Measurements from ENCODE around the gene AP2M1.

Gene AP2M1

DNA sequence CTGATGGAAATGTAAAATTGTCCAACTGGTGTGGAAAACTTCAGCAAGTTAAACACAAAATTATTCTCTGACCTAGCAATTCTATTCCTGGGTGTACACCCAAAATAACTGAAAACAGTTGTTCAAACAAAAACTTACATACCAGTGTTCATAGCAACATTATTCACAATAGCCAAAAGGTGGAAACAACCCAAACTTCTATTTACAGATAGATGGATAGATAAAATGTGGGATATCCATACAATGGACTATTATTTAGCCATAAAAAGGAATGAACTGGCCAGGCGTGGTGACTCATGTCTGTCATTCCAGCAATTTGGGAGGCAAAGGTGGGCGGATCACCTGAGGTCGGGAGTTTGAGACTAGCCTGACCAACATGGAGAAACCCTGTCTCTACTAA, 47.9 kb downstream of the AP2M1 start:
- H3K4me3 ChIP-seq (ENCODE audit: low read depth, low read length), result no peak overlapping the region
- TF ChIP-seq, protein P1, sequence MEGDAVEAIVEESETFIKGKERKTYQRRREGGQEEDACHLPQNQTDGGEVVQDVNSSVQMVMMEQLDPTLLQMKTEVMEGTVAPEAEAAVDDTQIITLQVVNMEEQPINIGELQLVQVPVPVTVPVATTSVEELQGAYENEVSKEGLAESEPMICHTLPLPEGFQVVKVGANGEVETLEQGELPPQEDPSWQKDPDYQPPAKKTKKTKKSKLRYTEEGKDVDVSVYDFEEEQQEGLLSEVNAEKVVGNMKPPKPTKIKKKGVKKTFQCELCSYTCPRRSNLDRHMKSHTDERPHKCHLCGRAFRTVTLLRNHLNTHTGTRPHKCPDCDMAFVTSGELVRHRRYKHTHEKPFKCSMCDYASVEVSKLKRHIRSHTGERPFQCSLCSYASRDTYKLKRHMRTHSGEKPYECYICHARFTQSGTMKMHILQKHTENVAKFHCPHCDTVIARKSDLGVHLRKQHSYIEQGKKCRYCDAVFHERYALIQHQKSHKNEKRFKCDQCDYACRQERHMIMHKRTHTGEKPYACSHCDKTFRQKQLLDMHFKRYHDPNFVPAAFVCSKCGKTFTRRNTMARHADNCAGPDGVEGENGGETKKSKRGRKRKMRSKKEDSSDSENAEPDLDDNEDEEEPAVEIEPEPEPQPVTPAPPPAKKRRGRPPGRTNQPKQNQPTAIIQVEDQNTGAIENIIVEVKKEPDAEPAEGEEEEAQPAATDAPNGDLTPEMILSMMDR (IDR thresholded peaks at IDR 0.05; ENCODE audit: control insufficient read depth, extremely low read depth, insufficient read depth), result no peak
- no peak for DNase-seq (ENCODE audit: low read depth)

DNA sequence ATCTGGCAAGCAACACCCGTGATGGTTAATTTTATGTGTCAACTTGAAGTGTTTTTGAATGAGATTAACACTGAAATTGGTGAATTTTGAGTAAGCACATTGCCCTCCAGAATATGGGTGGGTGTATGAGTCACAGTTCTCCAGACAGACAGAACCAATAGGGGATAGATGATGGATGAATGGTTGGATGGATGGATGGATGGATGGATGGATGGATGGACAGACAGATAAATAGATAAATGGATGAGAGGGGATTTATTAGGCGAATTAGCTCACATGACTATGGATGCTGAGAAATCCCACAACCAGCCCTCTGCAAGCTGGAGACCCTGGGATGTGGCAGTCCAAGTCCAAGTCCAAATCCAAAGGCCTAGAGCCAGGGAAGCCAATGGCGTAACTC, 49.3 kb downstream of the AP2M1 start:
- no peak for DNase-seq (ENCODE audit: low read depth)
- no peak overlapping the region for H3K4me3 ChIP-seq (ENCODE audit: low read depth, low read length)
- TF ChIP-seq, protein P1 (IDR thresholded peaks at IDR 0.05; ENCODE audit: control insufficient read depth, extremely low read depth, insufficient read depth), result no peak

DNA sequence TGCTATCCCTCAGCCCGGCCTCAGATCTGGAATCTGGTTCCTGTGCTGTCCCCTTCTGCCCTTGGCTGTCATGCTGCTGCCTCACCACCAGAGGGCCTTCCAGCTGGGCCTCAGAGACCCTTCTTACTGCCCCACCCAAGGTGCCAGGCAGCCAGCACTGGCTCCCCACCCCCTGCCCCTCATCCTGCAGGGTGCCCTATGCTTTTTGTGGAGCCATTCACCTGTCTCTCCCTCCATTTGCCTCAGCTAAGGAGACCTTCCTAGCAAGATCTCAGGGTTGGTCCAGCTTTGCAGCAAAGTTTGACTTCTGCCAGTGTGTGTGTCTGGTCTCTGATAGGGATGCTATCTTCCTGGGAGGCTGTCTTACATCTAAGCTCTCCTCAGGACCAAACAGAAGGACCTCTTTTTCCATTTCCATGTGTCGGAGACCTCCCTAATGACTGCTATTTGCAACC, 52.9 kb downstream of the AP2M1 start:
- no peak overlapping the region for H3K4me3 ChIP-seq (ENCODE audit: low read depth, low read length)
- TF ChIP-seq, protein P1 (IDR thresholded peaks at IDR 0.05; ENCODE audit: control insufficient read depth, extremely low read depth, insufficient read depth), result peak; percentile 72
- DNase-seq (ENCODE audit: low read depth), result no peak

DNA sequence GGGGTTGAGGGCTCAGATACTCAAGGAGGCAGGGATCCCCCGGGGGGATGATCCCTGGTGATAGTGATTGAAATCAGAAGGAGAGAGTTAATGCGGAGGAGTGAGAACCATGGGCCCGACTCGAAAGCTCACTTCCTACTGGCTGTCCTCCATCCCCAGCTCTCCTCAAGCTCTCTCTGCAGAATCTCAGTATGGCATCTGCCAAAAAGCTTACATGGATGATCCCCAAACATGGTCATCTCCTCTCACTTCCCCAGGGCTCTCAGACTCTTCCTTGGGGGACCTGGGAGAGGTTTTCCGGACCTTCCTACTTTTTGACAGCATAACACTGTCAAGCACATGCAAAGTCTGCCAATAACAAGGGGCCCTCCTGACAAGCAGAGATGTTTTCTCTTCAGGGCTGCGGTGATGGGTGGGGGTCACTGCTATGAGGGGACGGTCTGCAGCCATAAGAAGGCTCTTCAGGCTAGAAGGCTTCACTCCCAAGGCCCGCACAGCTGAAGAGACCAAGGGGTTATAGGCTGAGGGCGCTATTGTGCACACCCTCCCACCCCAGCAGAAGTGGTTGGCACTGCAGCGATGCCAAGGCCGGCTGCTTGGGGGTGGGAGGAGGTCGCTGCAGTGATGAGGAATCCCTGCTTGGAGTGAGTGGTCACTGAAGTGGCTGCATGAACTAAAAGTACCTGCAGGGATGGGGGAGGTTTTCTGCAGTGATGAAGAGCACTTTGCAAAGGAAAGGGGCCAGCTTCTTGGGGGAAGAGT, 53.9 kb downstream of the AP2M1 start:
- TF ChIP-seq, protein P1 (IDR thresholded peaks at IDR 0.05; ENCODE audit: control insufficient read depth, extremely low read depth, insufficient read depth), result no peak
- H3K4me3 ChIP-seq (ENCODE audit: low read depth, low read length), result no peak overlapping the region
- no peak for DNase-seq (ENCODE audit: low read depth)

DNA sequence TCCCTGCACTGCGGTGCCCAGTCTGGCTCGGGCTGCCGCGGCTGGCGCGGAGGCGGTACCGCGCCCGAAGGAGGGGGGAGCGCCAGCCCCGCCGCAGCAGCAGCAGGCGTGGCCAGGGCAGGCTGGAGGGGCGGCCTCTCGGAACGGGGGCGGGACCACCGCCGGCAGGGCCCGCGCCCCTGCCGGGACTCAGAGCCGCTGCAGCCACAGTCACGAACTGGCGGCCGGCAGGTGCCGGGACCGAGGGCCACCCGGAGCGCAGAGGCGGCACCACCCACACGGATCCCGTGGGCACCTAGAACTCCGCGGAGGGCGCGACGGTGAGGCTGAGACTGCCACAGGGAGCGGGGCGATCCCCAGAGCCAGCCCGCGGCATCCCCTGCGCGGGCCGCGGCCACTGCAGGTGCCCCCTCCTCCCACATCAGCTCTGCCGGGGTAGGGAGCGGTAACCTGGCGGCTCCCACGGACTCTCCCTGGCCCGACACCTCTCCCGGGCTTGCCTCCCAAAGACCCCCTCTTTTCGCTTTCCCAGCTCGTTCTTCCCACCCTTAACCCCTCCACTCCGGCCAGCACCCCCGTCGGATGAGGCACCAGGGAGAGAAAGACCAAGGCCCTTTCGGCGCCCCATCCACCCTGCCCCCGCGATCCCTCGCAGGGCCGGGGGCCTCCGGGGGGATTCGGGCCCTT, 54.9 kb downstream of the AP2M1 start, which contains the start of gene VWA5B2:
TSS of gene VWA5B2 (plus strand) at position 192 of the 687 bp plus-strand sequence. CDS start 944 bp downstream, outside the sequence.
- peak within 1 kb of the TSS; percentile 39 for H3K4me3 ChIP-seq (ENCODE audit: low read depth, low read length)
- TF ChIP-seq, protein P1 (IDR thresholded peaks at IDR 0.05; ENCODE audit: control insufficient read depth, extremely low read depth, insufficient read depth), result no peak
- no peak for DNase-seq (ENCODE audit: low read depth)

DNA sequence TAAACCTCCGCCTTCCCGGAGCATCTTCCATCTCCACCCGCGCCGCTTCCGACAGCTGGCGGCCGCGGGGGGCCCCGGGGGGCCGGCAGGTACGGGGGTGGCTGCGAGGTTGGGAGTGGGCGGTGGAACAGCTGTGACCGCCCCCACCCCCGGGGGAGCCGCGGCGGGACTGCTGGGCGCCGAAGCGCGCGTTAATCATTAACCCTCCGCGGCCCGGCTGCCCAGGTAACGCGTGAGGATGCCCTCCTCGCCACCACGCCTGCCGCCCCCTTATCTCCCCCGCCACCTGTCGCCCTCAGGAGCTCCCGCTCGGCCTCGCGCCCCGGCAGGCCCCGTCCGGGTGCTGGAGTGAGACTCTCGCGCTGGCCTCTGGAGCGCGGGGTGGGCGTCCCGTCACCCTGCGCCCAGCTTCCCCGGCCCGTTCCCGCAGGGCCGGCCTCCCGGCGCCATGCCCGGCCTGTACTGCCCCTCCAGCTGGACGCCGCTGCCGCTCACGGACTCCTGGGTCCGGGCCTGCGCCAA, 55.5 kb downstream of the AP2M1 start:
- peak overlapping the region; percentile 39 for H3K4me3 ChIP-seq (ENCODE audit: low read depth, low read length)
- DNase-seq (ENCODE audit: low read depth), result no peak
- TF ChIP-seq, protein P1 (IDR thresholded peaks at IDR 0.05; ENCODE audit: control insufficient read depth, extremely low read depth, insufficient read depth), result no peak
